Right cardiac atrium (tissue), 5 donors: ENCODE results near the gene EPB41L1. TPM values are rescaled to one million over a fixed set of nuclear protein-coding genes. Genes with fewer than 3 reads are reported as not detected.

Experiments used
- ATAC-seq, 2 donors: fragments of 200-7000 bp; cut with Tn5 transposase; one replicate each; pipeline versions ENCODE4 v1.8.0 to v1.9.1; 2020; ENCODE audit warnings: moderate library complexity in 2 of 2, mild to moderate bottlenecking in 1 of 2
- DNase-seq, 3 donors: peaks; one replicate each; pipeline ENCODE4 v3.0.0-alpha.2; 2020
- H3K27ac ChIP-seq: one replicate; pipeline ENCODE4 v1.5.1; 2013; ENCODE audit warnings: mild to moderate bottlenecking, low read length, control low read depth, moderate library complexity
- H3K27me3 ChIP-seq: one replicate; pipeline ENCODE4 v1.6.1; 2013; ENCODE audit not compliant: control insufficient read depth, insufficient read depth
- H3K4me1 ChIP-seq: one replicate; pipeline ENCODE4 v1.6.1; 2013; ENCODE audit warnings: low read length; ENCODE audit not compliant: control insufficient read depth, insufficient read depth
- H3K4me3 ChIP-seq: one replicate; pipeline ENCODE4 v1.5.1; 2013; ENCODE audit warnings: low read length, control low read depth
- H3K9me3 ChIP-seq: one replicate; pipeline ENCODE4 v1.6.1; 2013; ENCODE audit warnings: low read length; ENCODE audit not compliant: control insufficient read depth
- WGBS: extraction: QIAGEN DNeasy Blood & Tissue Kit; methylation state at CpG from one replicate; pipeline ENCODE4 v1.1.7; 2013; 5-methylcytosine and 5-hydroxymethylcytosine counted together
- intact Hi-C, 4 donors: fragments of 100-400 bp; cut with DNase I; formaldehyde crosslinking; loops; one replicate each; pipeline versions ENCODE4 v1.11.0 to v1.14.0; 2022 to 2023
- polyA plus RNA-seq: library from polyadenylated mRNA; stranded (reverse); fragments of 200-250 nt; gene quantifications from one replicate; pipeline ENCODE4 v1.2.3, GENCODE V29; 2013
- total RNA-seq, 4 donors: library from RNA; stranded (reverse); fragmentation: NEBNext Ultra II Directional; extraction: Animal tissue kit (Norgen Biotek cat#: 25700); gene quantifications; one replicate each; pipeline ENCODE4 v1.2.1, GENCODE V29; 2021
- donor health status: healthy with polysubstance abuse.
- donor health status: DM: no; HTN: yes; CAD: no.
- donor health status: DM: no; HTN: no; CAD: no.
- donor health status: DM: no; HTN: yes; CAD: no; lungs with severe emphysema.
- donor health status: DM: yes; HTN: yes; CAD: no.

Gene EPB41L1
- total and polyA plus RNA-seq, 5 donors: 12.1 to 33.8 (median 25.0) TPM

DNA sequence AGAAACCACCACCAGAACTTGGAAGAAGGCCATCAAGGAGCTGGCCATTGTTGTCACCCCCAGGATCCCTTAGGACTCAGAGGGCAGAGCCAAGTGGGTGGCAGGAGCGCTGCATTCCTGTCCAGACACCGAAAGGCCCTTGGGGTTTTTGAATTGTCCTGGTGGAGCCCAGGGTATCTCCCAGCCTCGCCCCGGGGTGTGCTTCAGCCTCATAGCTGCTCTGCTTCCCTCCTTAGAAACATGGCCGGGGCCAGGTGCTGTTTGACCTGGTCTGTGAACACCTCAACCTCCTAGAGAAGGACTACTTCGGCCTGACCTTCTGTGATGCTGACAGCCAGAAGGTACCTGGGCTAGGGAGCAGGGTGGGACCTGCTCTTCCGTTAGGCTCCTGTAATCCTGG, 23.2 kb downstream of the EPB41L1 start:
- 94% methylated on average over 7 of the region's 7 CpGs for whole genome bisulfite sequencing
- Histone ChIP-seq H3K4me1 (no peaks in the 10 kb centered on the region), H3K9me3 (no peaks in the 10 kb centered on the region), H3K4me3 (no peak overlapping the region), H3K27ac (no peak overlapping the region), H3K27me3 (no peaks in the 10 kb centered on the region)
- intact Hi-C loops: no loop called here
- ATAC-seq: no peak
- DNase-seq: peak in 1 of 3 donors; percentile 20

DNA sequence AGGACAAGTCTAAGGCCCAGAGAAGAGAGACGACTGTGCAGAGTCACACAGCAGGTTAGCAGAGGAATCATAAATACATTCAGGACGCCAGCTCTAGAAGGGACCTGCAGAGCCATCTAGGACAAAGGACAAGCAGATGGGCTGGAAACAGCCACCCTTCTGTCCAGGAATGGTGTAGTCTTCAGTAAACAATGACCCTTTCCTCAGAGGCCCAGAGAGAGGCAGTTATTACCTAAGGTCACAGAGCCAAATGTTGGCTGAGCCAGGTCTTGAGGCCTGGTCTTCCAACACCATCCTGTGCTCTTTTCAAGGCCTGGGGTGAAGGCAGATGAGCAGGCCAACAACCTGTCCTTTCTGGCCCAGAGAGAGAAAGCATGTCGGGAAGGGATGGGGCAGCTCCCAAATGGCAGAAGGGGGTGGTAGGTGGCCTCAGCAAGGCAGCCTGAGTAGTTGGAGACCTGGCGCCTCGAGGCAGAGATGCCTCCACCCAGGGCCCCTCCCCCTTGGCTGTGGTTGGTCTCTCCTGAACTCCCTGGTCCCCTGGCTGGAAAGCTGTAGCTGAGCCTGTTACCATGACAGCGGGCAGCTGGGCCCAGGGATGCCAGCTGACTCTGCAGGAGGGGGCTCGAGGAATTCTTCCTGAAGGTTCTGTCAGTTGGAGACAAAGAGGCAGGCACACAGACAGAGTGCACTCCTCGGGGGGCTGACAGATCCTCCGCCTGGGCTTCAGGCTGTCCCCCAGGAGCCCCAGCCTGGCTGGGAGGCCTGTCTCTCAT, 24.8 kb downstream of the EPB41L1 start:
- DNase-seq (peak in 1 of 3 donors; percentile 26), ATAC-seq (no peak)
- 82% methylated on average over 9 of the region's 9 CpGs for WGBS
- Histone ChIP-seq H3K27ac (no peak overlapping the region), H3K27me3 (no peaks in the 10 kb centered on the region), H3K9me3 (no peaks in the 10 kb centered on the region), H3K4me3 (no peak overlapping the region), H3K4me1 (no peaks in the 10 kb centered on the region)
- intact Hi-C loops: no loop called here

DNA sequence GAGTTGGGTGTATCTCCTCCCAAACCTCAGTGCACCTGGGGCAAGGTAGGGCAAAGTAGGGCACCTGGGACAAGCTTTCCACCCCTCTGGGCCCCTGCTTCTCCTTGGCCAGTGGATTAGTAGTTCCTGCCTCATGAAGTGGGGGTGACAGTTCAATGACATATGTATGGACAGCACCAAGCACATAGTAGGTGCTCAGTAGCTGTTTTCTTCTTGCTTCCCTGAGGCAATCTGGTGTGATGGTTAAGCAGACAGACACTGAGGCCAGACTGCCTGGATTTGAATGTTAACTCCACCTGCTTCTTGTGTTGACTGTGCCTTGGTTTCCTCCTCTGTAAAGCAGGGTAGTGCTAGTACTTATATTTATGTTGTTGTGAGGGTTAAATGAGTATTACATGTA, 25.8 kb downstream of the EPB41L1 start:
- no peaks in the 10 kb centered on the region for H3K4me1 ChIP-seq
- no peaks in the 10 kb centered on the region for H3K9me3 ChIP-seq
- intact Hi-C loops: no loop called here
- peak in 1 of 3 donors; percentile 19 for DNase-seq
- H3K4me3 ChIP-seq: no peak overlapping the region
- no peak overlapping the region for H3K27ac ChIP-seq
- H3K27me3 ChIP-seq: no peaks in the 10 kb centered on the region
- no peak for ATAC-seq

DNA sequence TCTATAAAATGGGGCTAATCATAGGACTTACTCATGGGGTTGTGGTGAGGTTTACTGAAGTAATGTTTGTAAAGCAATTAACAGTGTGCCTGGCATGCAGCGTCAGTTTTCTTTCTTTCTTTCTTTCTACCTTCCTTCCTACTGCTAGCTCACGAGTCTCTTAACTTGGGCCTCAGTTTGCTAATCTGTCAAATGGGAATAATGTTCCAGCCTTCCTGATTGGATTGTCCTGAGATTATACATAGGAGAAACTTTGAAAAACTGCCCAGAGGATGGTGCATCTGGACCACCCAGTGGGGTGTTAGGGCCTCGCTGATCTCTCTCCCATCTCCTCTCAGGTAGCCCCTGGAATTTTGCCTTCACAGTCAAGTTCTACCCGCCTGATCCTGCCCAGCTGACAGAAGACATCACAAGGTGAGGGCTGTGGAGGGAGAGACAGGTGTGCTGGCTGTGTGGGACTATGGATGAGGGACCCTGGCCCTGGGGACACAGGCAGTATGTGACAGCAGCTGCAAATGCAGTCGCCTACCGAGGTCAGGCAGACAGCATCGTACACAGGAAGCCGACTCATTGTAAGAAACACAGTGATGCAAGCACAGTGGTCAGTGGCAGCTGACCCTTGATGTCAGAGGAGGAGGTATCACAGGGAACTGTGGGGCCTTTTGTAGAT, 27.5 kb downstream of the EPB41L1 start:
- DNase-seq: no peak
- H3K4me1 ChIP-seq: no peaks in the 10 kb centered on the region
- 80% methylated on average over 8 of the region's 8 CpGs for WGBS
- intact Hi-C loops: no loop called here
- H3K9me3 ChIP-seq: no peaks in the 10 kb centered on the region
- H3K27me3 ChIP-seq: no peaks in the 10 kb centered on the region
- no peak overlapping the region for H3K27ac ChIP-seq
- H3K4me3 ChIP-seq: no peak overlapping the region
- no peak for ATAC-seq

DNA sequence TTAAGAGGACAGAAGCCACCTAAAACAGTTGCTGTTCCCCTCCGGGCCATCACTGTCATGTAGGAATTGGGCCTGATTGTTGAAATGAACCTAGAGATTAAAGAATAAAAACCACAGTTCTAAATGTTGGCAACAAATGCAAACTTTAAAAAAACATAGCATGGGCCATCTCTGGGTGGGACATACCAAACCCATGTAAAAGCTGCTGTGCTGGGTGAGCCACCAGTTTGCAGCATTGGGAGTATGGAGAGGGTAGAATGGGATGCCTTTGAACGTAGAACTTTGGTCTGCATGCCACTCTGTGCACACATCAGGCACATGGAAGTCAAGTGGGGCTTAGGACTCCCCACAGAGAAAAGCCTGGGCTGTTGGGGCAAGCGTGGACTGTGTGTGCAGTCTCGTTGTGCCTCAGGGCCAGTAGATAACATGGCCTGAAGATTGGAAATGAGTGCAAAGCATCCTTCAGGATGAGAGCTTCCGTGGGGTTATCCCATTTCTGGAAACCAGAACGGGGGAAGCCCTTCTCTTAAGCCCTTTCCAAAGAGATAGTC, 28.1 kb downstream of the EPB41L1 start:
- Histone ChIP-seq H3K27ac (no peak overlapping the region), H3K4me3 (no peak overlapping the region), H3K27me3 (no peaks in the 10 kb centered on the region), H3K9me3 (no peaks in the 10 kb centered on the region), H3K4me1 (no peaks in the 10 kb centered on the region)
- ATAC-seq (no peak), DNase-seq (no peak)
- intact Hi-C loops: no loop called here
- 85% methylated on average over 6 of the region's 6 CpGs for WGBS

DNA sequence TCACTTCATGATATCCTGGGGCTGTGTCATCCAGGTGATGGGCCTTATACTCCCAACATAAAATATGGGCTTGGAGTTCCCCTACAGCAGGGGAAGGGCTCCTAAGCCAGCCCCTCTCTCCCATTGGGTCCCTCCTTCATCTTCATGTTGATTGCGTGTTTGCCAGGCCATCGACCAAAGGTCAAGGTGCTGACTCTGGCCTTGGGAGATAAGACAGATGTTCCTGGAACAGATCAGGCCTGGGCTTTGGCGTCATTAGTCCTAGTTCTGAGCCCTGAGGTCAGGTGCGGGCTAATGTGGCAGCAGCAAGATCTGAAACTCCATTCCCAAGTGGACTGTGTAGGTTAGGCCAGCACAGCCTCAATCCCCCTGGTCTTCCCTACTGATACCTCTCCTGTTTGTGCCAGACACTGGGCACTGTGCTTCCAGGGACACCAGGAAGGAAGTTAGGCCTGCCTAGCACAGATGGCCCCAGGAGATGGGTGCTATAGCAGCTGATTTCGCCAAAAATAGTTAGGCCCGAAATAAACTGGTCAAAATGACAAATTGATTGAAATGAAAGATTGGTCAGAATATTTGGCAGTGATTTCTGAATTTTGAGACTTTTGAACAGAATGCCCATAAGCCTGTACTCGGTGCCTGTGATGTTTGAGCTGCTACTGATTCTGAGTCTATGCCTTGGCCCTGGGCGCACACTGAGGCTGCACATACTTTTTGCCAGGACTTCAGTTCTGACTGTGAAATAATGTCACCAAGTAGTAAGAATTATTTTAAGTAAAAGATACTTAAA, 28.8 kb downstream of the EPB41L1 start:
- H3K4me1 ChIP-seq: no peaks in the 10 kb centered on the region
- WGBS: 82% methylated on average over 8 of the region's 8 CpGs
- H3K4me3 ChIP-seq: no peak overlapping the region
- ATAC-seq (no peak), DNase-seq (peak in 1 of 3 donors; percentile 12)
- intact Hi-C loops: no loop called here
- H3K27me3 ChIP-seq: no peaks in the 10 kb centered on the region
- H3K9me3 ChIP-seq: no peaks in the 10 kb centered on the region
- H3K27ac ChIP-seq: no peak overlapping the region

DNA sequence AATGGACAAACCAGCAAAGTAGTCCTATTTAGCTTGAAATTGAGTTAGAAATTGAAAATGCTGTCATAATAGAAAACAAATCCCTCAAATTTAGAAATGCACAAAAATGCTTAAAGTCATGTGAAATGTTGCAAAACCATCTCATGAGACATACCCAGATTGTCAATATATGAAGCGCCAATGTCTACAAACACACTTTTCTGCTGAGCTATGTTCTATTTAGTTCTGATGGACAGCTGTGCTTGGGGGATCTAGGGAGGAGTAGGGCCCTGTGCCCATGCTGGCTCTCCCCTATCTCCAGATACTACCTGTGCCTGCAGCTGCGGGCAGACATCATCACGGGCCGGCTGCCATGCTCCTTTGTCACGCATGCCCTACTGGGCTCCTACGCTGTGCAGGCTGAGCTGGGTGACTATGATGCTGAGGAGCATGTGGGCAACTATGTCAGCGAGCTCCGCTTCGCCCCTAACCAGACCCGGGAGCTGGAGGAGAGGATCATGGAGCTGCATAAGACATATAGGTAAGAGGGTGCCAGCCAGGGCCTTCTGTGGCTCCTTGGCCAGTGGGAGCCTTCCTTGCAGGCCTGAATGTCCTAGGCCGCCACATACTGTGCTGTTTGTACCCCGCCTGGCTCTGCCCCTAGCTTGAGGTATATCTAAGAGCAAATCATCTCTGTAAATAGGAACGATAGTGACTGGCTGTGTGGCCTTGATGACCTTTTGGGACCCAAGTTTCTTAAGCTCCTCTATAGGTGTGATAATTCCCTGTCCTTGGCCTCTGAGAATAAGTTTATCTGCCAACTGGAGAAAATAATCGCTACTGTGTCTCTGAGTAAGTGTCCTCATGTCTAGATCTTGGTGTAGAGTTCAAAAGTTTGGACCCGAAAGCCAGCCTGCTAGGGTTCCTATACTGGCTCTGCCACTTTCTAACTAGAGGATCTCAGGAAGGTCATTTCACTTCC, 30.6 kb downstream of the EPB41L1 start:
- intact Hi-C loops: no loop called here
- Histone ChIP-seq H3K9me3 (no peaks in the 10 kb centered on the region), H3K4me1 (no peaks in the 10 kb centered on the region), H3K4me3 (no peak overlapping the region), H3K27me3 (no peaks in the 10 kb centered on the region), H3K27ac (no peak overlapping the region)
- WGBS: 94% methylated on average over 15 of the region's 15 CpGs
- no peak for ATAC-seq
- peak in 1 of 3 donors; percentile 18 for DNase-seq

DNA sequence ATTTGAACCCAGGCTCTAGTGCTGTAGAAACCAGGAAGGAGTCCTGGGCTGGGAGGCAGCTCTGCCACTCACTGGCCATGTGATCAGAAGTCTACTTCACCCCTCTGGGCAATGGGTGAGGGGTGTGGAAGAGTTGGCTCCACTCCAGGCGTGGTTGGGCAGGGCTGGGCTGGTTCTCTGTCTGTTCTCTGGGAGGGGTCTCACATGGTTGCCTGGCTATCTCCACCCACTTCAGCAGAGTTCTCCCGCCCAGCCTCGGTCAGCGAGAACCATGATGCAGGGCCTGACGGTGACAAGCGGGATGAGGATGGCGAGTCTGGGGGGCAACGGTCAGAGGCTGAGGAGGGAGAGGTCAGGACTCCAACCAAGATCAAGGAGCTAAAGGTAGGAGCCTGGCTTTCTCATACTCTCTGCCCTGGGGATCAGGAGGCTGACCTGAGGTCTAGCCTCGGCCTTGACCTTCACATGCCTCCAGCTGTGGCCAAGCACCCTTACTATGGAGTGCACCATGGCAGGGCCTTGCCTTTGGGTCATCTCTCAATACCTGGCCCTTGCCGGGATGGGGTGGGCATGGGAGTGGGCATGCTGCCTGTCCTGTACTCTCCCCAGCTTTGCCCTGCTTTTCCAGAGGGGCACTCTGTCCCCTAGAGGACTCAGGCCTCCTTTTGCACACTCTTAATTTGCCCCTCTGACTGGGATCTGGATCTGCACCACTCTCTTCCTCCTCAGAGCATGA, 39.6 kb downstream of the EPB41L1 start:
- Histone ChIP-seq H3K9me3 (no peaks in the 10 kb centered on the region), H3K4me3 (no peak overlapping the region), H3K27me3 (no peaks in the 10 kb centered on the region), H3K27ac (no peak overlapping the region), H3K4me1 (no peaks in the 10 kb centered on the region)
- ATAC-seq (no peak), DNase-seq (peak in 1 of 3 donors; percentile 23)
- intact Hi-C loops: no loop called here
- WGBS: 94% methylated on average over 10 of the region's 10 CpGs

DNA sequence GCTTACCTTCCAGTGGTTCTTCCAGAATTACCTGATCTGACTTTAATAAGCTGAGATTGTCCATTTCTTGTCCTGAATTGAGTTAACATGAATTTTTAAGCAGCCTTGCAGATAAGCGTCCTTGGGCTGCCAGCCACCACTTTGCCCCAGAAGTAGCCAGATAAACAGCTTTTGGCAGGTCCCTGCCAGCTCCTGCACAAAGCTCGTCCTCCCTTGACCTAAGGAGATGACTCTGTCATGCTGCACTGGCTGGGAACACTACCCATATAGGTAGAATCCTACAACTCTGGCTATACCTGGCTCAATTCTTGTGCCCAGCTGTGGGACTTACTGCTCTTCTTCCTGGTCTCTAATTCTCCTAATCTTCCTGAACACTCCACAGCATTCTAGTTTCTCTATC, 42.1 kb downstream of the EPB41L1 start:
- Histone ChIP-seq H3K27ac (no peak overlapping the region), H3K9me3 (no peaks in the 10 kb centered on the region), H3K4me3 (no peak overlapping the region), H3K4me1 (no peaks in the 10 kb centered on the region), H3K27me3 (no peaks in the 10 kb centered on the region)
- intact Hi-C loops: loop anchor here in 3 of 4 donors (5.0 kb wide), 2 partner anchors 39 to 204 kb away; no protein-coding TSS in a partner anchor
- peak in 1 of 3 donors; percentile 15 for DNase-seq
- ATAC-seq: no peak
- WGBS: 52% methylated on average over 2 of the region's 2 CpGs
